Fibroblast of skin of abdomen (primary cell): Measurements from ENCODE around the gene UNC5B. TPM values are rescaled to one million over a fixed set of nuclear protein-coding genes. Genes with fewer than 3 reads are reported as not detected.

Source experiments
- DNase-seq: peaks from one replicate; pipeline ENCODE4 v3.0.0-alpha.2; 2013
- polyA plus RNA-seq, 2 experiments: library from polyadenylated mRNA; unstranded; fragments of 120-200 nt; gene quantifications; one replicate each; pipeline ENCODE4 v1.2.1, GENCODE V29; 2013; ENCODE audit not compliant: insufficient read length in 2 of 2

UNC5B gene
- 45.9 TPM for polyA plus RNA-seq (2013, experiment 1 of 2; ENCODE audit: insufficient read length)
- polyA plus RNA-seq (2013, experiment 2 of 2; ENCODE audit: insufficient read length): 43.5 TPM

DNA sequence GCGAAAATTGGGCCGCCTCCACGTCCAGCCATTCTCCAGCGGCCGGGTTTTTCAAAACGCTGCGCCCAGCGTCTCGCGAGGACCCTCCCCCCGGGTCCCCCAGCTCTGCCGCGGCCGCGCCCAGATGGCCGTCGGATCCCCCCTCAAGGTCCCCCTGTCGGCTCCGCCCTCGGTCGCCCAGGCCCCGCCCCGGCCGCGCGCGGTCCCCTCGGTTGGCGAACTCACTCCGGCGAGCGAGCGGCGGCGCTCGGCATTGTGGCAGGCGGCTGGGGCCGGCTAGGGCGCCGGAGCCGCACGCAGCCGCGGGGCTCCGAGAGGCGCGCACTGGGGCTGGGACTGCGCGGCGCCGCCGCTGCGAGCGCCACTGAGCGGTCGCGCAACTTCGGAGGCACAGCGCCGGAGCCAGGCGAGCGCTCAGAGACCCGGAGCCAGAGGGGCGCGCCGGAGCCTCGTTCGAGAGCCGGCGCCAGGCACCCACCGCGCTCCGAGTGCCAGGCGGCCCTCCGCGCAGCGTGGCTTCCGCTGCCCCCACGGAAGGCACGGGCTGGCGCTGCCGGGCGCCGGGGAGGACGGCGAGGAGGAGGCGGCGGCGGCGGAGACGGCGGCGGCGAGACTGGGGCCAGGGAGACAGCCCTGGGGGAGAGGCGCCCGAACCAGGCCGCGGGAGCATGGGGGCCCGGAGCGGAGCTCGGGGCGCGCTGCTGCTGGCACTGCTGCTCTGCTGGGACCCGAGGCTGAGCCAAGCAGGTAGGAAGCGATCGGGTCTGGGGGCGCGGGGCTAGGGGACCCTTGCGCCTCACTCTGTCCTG lies at the start of gene UNC5B:
UNC5B (plus strand) TSS at position 253 of the 809 bp plus-strand sequence; CDS start at position 669, 416 bp downstream.
- peak; percentile 92 for DNase-seq

DNA sequence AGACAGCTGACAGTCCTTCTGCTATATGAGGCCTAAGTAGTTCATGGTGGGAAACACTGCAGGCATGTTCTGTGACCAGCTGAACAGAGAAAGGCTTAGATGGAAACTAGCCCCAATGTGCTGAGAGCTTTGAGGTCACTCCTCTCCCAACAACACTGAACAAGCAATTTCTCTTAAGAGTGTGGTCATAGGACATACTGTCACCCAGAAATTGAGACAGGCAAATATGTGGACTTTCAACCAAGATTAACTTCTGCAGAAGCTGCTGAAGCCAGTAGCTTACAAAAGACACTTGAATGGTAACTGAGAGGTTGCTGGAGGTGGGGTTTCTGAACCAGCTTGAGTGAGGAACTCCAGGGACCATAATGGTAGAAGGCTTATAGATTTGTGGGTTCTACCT lies 38.9 kb upstream of the UNC5B start:
- DNase-seq: no peak

DNA sequence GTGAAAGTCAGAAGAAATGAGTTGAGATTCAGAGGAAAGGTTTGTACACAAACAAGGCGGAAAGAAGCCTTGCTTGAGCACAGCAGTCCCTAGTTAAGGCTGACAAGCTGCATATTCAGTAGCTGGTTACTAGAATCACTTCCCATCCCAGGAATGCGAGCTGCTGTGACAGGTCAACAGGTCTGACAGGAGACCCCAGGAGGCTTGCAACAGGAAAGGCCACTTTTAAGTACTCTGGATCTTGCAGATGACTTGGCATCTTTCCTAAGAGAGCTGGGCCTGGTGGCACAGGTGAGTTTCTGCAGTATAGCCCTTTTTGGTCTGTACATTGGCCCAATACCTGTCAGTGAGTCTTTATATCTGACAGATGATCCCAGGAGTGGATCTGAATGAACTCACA lies 35.7 kb upstream of the UNC5B start:
- DNase-seq: no peak

DNA sequence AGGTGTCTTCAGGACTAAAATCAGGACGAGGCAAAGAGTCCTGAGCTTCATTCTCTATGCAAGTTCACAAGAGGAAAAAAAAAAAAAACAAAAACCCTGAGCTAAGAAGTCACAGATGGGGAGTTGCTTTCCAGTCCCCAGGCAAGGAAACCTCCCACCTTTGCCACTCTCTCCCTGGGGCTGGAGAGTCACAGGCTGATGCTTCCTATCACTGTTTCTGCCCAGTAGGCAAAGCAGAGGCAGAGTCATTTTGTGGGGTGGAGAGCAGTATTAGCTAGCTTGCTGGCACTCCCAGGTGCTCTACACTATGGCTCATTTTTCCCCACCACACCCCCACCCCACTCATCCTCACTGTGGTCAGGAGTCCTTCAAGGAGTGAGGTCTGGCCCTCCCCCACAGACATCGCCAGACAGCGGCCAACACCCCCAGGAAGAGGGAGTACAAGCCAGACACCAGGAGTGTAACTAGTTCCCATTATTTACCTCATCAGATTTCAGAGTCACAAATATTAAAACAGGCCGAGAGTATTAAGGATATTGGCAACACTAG lies 34.6 kb upstream of the UNC5B start:
- no peak for DNase-seq

DNA sequence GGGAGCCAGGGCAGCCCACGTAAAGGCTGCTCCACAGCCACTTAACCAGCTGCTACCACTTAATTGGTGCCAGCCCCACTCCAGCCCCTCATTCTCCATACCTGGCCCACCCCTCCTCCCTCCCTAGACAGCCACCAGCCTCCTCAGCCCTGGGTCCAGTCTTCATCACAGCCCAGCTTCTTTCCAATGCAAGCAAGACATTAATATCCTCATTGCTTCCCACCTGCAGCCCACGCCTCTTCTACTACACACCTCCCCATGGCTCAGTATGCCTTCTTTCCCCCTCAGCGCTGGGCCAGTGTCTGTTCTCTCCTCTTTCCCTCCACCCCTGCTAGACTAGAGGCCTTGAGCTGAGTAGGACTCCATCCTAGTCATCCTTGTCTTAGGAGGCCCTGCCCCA lies 33.5 kb upstream of the UNC5B start:
- DNase-seq: no peak

DNA sequence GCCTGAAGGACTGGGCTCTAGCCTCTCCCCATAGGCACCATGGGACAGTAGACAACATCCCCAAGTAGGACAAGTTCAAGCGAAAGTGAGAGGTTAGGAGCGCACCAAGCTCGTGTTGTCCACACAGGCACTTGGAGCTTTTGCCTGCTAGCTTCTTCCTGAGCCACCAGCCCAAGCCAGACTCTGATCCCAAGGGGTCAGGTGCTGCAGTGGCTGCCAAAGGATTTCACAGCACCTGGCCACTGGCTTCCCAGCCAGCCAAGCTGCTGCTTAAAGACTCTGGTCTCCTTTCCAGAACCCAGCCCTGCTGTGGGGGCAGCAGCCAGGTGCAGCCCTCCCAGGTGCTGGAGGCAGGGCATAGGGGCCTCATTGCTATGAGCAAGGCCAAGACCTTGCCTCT lies 33.0 kb upstream of the UNC5B start:
- no peak for DNase-seq

DNA sequence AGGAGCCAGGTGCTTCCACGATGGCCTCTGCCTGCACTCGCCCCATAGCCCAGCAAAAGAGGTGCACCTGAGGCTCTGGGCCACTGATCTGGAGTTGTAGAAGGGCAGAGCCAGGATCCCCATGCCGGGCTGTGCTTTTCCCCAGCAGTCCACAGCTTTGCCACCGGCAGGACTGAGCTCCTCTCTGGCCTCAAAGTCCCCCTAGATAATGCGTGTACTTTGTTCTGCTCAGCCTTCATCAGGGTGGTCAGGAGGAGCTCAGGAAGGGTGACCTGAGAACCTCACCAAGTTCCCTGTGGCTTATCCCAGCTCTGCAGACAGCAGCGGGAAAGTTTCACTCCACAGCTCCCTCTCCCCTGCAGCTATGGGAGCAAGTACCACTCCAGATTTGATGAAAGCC lies 27.9 kb upstream of the UNC5B start:
- DNase-seq: no peak

DNA sequence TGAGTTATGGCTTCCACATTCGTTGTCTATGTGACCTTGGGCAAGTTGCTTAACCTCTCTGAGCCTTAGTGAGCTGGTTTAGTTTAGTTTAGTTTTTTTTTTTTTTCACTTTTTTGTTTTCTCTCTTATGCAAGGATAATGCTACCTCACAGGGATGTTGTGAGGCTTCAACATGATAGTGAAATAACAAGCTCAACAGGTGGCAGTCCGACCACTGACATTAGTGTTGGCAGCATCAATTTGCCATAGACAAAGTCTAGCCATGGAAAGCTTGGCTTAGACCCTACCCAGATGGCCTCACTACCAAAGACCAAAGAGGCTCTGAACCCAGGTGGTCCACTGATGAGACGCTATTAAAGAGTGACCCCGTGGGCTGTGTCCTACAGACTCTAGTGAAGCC lies 27.2 kb upstream of the UNC5B start:
- DNase-seq: no peak

DNA sequence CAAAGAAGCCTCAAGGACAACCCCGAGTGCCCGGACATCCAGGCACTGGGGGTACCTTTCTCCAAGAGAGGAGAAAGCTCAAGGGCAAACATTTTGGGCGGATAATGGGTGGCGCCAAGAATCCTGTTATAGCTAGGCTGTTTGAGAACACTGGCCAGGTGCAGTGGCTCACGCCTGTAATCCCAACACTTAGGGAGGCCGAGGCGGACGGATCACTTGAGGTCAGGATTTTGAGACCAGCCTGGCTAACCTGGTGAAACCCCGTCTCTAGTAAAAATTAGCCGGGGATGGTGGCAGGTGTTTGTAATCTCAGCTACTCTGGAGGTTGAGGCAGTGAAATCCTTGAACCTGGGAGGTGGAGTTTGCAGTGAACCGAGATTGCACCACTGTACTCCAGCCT lies 25.2 kb upstream of the UNC5B start:
- no peak for DNase-seq

DNA sequence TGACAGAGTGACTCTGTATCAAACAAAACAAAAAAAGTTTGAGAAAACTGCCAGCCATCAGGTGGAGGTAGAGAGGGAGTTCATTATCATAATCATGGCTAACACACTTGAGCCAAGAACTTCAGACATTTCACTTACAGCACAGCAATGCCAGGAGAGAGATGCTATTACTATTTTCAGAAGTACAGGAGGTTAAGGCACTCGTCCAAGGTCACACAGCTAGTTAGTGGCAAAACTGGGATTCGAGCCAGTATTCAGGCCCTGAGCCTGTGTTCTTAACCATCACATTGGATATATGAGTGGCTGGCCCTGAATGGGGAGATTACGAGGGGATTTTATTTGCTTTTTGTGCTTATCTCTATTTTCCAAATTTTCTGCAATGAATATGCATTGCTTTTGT lies 24.8 kb upstream of the UNC5B start:
- DNase-seq: no peak

DNA sequence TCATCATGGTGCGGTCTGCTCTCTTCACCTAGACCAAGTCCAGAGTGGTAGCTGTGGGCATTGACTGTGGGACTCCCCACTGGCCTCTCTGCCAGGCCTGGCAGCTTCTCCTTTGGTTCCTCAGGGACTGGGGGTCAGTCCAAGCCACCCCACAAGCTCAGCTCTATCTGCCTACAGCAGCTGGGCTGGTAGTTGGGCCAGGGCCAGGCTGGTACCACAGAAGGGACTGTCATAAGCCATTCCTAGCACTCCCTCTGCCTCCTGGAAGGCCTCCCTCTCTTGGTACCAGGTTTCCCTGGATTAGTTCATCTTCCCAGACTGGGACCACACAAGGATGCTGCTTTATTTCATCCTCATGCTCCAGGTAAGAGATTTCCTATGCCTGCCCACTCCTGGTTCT lies 24.2 kb upstream of the UNC5B start:
- DNase-seq: no peak

DNA sequence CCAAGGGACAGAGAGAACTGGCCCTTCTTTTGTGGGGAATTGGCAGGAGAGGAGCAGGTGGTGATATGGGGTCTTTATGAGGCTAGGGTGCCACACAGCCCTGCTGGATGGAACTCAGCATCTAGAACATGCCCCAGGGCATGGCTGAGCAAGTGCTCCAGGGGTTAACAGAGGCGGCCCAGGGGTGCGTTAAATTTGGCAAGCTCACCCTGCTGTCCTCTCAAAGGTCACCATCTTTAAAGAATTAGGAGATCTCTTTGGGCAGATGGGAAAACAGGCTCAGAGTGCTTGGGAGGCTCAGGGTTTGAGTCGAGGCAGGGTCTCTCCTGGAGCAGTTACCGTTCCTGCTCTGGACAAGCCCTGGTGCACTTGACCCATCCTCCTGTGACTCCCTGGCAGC lies 21.4 kb upstream of the UNC5B start:
- no peak for DNase-seq

DNA sequence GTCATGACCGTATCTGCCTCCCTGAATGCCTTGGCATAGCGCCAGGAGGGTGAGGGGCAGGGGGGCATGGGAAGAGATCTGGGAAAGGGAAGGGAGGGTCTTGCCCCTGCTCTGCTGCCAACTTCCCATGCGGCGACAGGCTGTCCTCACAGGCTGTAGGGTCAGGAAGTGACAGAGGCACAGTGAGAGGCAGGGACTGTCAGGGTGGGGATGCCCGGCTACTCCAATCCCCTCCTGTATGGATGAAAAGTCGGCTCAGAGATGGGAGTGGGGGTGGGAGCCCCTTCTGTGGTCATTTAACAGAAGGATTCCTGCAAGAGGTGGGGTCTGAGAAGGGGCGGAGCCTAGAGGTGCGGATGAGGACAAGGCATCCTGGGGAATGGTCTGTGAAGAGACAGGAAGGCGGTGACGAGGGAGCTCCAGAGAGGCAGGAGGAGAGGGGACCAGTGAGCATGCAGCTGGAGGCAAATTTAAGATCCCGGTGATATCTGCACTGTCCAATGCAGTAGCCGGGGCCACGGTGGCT lies 20.8 kb upstream of the UNC5B start:
- no peak for DNase-seq

DNA sequence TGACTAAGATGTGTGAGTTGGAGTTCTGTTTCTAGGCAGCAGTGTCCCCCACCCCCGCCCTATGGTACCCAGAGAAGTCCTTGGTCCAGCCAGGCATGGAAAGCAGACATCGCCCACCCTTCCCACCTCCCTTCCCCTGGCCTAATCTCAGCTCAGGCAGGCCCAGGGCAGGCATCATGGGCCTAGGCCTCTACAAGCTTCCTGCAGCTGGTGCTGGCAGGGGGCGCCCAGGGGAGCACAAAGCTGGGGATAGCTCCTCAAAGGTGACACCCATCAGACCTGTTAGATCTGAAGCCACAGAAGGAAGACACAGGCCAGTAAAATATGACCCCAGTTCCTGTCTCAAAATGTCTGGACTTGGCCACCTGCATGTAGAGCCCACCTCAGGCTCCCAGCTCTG lies 18.9 kb upstream of the UNC5B start:
- DNase-seq: no peak

DNA sequence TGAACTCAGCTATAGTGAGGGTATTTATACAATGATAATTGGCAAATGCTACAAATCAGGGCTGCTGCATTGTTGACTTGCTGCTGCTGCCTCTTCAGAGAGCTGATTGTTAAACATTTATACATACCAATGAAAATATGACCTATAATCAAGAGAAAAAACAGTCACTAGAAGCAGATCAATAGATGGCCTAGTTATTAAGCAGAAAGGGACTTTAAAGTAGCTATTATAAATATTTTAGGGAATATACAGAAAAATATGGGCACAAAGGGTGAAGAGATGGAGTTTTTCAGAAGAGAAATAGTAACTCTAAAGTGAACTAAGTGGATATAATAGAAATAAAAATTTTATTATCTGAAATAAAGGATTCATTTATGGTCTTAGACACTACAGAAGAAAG lies 14.4 kb upstream of the UNC5B start:
- DNase-seq: no peak

DNA sequence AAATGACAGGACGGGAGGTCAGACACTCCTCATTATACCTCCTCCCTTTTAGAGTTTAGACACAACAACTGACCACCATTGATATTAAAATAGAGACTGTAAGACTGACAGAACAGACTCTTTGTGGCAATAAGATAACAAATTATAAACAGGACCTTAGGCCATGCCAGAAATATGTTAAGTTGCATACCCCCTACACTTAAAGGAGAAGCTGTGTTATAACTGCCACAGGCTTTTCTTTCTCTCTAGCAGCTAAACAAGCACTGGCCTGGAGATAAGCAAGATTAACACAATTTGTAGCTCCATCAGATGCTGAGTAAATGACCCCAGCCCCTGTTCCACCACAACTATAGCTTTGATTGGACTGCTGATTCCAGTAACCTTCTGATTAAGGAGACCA lies 10.5 kb upstream of the UNC5B start:
- no peak for DNase-seq

DNA sequence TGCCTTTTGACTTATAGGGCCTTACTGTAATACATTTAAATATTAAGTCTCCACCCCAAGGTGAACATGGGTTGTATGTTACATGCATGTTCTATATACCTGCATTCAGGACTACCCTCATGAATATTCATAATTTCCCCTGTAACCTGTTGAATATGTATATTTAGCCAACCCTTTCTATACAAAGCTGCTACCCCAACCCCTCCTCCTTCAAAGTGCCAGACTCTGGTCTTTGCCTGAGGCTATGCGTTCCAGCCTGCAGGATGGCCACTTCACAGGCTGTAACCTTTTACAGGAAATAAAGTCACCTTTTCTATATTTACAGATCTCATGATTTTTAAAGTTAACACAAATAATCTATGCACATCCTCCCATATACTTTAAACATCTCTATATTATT lies 10.1 kb upstream of the UNC5B start:
- no peak for DNase-seq

DNA sequence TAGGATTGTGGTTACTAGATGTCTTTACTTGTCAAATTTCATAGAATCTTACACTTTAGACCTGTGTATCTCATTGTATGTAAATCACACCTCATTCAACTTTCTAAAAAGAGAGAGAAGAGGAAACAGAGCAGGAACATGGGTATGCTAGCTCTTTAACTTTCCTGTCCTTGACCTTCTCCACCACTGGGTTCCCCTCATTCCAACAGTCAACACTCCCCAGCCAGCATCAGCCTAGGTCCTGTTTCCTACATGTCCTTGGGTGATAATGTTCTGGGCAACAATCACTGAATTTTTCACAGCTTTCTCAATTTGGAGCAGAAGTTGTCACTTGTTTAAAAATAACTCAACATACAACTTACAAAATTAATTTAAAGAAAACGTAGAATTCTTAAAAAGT lies 9.2 kb upstream of the UNC5B start:
- DNase-seq: no peak

DNA sequence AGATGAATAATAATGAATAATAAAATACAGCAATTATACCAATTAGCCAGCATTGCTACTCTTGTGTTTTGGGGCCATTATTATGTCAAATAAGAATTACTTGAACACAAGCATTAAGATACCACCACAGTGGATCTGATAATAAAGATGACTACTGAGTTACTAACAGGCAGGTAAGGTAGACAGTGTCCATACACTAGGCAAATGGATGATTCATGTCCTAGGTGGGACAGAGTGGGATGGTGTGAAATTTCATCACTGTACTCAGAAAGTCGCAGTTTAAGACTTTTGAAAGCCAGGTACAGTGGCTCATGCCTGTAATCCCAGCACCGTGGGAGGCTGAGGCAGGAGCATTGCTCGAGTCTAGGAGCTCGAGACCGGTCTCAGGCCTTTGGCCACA lies 8.7 kb upstream of the UNC5B start:
- no peak for DNase-seq

DNA sequence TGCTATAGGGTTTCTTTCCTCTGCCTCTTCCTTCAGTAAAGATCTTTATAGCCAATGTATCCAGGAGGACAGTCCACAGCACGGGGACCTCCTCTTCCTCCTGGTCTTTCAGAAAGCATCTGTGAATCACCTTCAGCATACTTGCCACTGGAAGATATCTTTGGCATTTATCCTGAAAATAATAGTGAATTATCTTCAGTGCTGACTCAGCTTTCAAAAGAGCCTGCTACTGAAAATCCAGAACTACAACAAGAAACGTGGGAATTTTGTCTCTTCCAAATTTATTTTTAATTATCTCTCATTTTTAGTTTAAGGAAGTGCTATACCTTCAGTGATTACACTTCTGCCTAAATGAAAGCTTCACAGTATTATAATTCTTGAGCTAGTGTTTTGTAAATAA lies 7.6 kb upstream of the UNC5B start:
- peak; percentile 11 for DNase-seq

DNA sequence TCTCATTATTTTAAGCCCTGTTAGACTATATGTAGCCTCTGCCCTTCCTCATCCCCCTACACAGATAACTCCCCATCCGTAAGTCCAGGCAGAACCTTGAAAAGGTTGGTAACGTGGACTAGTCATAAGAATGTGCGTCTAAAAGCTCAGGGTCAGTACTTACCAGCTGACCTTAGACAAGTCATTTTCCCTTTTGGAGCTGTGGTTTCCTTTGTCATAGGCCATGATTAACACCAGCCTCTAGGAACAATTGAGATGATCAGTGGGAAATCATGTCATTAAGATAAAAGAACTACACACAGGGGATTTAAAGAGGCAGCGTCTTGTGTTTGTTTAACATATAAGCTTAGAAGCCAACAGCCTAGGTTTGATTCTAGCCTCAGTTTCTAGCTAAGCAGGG lies 6.9 kb upstream of the UNC5B start:
- DNase-seq: no peak

DNA sequence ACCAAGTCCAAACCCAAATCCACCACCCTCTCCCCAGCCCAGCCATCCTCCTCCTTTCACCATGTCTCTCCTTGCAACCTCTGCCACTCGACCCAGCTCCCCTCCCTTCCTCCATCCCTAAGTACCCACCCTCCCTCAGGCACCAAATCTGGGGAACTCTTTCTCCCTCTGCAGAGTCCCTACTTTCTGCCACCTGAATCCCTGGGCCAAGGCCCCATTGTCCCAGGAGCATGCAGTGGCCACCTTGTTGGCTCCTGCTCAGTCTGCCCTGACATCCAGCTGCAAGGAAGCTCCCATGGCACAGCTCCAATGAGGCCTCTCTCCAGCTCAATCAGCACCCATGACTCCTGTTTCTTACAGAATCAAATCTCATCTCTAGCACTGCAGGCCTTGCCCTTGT lies 5.5 kb upstream of the UNC5B start:
- no peak for DNase-seq

DNA sequence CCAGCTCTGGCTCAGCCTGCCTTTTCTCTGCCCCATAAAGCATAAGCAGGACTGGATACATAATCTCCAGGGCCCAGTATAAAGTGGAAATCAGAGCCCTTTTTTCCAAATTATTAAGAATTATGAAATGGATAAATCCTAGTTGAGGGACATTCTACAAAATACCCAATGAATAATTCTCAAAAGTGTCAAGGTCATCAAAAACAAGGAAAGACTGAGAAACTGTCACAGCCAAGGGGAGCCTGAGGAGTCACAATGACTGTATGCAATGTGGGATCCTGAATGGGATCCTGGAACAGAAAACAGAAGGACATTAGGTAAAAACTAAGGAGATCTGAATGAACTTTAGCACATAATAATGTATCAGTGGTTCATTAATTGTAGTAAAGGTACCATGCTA lies 4.8 kb upstream of the UNC5B start:
- DNase-seq: no peak

DNA sequence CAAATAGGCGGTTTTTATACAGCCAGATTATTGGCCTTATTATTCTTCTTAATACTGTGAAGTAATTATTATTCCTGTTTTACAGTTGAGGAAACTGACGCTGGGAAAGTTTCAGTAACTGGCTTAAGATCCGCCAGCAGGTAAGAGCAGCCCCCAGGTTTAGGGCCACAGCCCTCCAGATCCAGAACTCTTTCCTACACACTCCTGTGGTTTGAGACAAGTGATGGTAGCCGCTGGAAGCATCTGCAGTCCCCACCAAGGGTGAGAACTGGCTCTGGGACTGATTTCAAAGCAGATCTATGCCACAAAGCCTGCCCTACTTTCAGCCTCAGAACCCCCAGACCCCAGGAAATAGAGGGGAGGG lies 3.0 kb upstream of the UNC5B start:
- no peak for DNase-seq
